ENCODE data around the gene FAM163A. TPM values are rescaled to one million over a fixed set of nuclear protein-coding genes. Genes with fewer than 3 reads are reported as not detected.

Gene FAM163A
- total RNA-seq, 2 experiments from 2014 or later: 0.08 to 0.17 TPM

DNA sequence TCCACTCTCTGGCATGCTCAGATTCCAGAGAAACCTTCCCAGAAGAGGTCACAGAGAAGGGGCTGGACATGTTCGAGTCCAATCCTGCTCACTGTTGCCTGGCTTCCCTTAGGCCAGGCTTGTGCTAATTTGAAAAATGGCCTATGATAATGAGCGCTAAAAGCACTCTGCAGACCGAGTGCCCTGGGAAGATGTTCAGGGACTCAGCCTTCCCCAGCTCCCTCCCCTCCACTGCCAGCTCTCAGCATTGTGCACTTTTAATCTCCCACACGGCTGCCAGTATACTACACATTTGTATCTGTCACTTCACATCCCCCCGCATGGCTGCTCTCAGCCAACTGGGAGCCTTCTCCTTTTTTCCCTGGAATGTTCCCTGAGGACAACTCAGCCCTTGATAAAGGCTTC, 24.1 kb downstream of the FAM163A start:
- H3K27me3 ChIP-seq (ENCODE audit: control insufficient read depth in 1 of 2, insufficient read depth in 2 of 2, low read length in 2 of 2): peaks cover 0 to 2% of the 10 kb centered on the region in 2 experiments
- ATAC-seq (ENCODE audit: poor library complexity) (no peak), DNase-seq (no peak)
- peaks cover 10% of the 10 kb centered on the region for H3K27me3 Mint-ChIP-seq
- H3K4me1 ChIP-seq (ENCODE audit: insufficient read depth, low read length): no peaks in the 10 kb centered on the region
- no peak overlapping the region for H3K4me3 ChIP-seq (ENCODE audit: low read length)
- intact Hi-C loops (cut with DNase I, micrococcal nuclease): no loop called here
- no peaks in the 10 kb centered on the region for H3K36me3 ChIP-seq (ENCODE audit: insufficient read depth, low read length)
- no peaks in the 10 kb centered on the region for H3K36me3 Mint-ChIP-seq (ENCODE audit: low read depth)
- ChIA-PET POLR2A (no interaction called here), CTCF (interaction anchor here (0.7 kb wide), 1 partner anchor 20 kb away, joined by 3 read pairs; no protein-coding TSS in a partner anchor)
- H3K4me1 Mint-ChIP-seq (ENCODE audit: low read depth): no peaks in the 10 kb centered on the region
- no peak overlapping the region for H3K27ac ChIP-seq (ENCODE audit: low read depth in 1 of 2, low read length in 2 of 2)
- no peak overlapping the region for H3K27ac Mint-ChIP-seq
- TF ChIP-seq, protein P1, sequence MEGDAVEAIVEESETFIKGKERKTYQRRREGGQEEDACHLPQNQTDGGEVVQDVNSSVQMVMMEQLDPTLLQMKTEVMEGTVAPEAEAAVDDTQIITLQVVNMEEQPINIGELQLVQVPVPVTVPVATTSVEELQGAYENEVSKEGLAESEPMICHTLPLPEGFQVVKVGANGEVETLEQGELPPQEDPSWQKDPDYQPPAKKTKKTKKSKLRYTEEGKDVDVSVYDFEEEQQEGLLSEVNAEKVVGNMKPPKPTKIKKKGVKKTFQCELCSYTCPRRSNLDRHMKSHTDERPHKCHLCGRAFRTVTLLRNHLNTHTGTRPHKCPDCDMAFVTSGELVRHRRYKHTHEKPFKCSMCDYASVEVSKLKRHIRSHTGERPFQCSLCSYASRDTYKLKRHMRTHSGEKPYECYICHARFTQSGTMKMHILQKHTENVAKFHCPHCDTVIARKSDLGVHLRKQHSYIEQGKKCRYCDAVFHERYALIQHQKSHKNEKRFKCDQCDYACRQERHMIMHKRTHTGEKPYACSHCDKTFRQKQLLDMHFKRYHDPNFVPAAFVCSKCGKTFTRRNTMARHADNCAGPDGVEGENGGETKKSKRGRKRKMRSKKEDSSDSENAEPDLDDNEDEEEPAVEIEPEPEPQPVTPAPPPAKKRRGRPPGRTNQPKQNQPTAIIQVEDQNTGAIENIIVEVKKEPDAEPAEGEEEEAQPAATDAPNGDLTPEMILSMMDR (IDR thresholded peaks at IDR 0.05): no peak
- no peak overlapping the region for H3K4me3 Mint-ChIP-seq
- no peaks in the 10 kb centered on the region for H3K9me3 Mint-ChIP-seq
- no peaks in the 10 kb centered on the region for H3K9me3 ChIP-seq (ENCODE audit: control insufficient read depth in 1 of 2, insufficient read depth in 1 of 2, low read length in 2 of 2)

DNA sequence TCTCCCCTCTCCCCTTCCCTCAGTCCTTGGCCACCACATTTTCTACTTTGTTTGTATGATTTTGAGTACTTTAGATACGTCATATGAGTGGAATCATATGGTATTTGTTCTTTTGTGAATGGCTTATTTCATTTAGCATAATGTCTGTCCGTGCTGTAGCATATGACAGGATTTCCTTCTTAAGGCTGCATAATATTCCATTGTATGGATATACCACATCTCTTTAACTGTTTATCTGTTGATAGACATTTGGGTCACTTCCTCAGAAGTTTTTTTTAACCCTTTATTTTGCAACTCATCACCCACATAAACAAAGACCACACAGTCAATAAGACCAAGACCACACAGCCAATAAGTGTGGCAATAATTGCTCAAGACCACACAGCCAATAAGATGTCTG, 24.9 kb downstream of the FAM163A start:
- Histone ChIP-seq H3K27me3 (ENCODE audit: control insufficient read depth in 1 of 2, insufficient read depth in 2 of 2, low read length in 2 of 2) (peaks cover 0 to 2% of the 10 kb centered on the region in 2 experiments), H3K4me1 (ENCODE audit: insufficient read depth, low read length) (no peaks in the 10 kb centered on the region), H3K27ac (ENCODE audit: low read depth in 1 of 2, low read length in 2 of 2) (no peak overlapping the region), H3K36me3 (ENCODE audit: insufficient read depth, low read length) (no peaks in the 10 kb centered on the region), H3K9me3 (ENCODE audit: control insufficient read depth in 1 of 2, insufficient read depth in 1 of 2, low read length in 2 of 2) (no peaks in the 10 kb centered on the region), H3K4me3 (ENCODE audit: low read length) (no peak overlapping the region)
- TF ChIP-seq, protein P1 (IDR thresholded peaks at IDR 0.05): no peak
- intact Hi-C loops (cut with DNase I, micrococcal nuclease): no loop called here
- peaks cover 10% of the 10 kb centered on the region for H3K27me3 Mint-ChIP-seq
- ChIA-PET POLR2A (no interaction called here), CTCF (no interaction called here)
- H3K4me1 Mint-ChIP-seq (ENCODE audit: low read depth): no peaks in the 10 kb centered on the region
- no peaks in the 10 kb centered on the region for H3K9me3 Mint-ChIP-seq
- no peak overlapping the region for H3K4me3 Mint-ChIP-seq
- ATAC-seq (ENCODE audit: poor library complexity) (no peak), DNase-seq (no peak)
- no peaks in the 10 kb centered on the region for H3K36me3 Mint-ChIP-seq (ENCODE audit: low read depth)
- H3K27ac Mint-ChIP-seq: no peak overlapping the region

DNA sequence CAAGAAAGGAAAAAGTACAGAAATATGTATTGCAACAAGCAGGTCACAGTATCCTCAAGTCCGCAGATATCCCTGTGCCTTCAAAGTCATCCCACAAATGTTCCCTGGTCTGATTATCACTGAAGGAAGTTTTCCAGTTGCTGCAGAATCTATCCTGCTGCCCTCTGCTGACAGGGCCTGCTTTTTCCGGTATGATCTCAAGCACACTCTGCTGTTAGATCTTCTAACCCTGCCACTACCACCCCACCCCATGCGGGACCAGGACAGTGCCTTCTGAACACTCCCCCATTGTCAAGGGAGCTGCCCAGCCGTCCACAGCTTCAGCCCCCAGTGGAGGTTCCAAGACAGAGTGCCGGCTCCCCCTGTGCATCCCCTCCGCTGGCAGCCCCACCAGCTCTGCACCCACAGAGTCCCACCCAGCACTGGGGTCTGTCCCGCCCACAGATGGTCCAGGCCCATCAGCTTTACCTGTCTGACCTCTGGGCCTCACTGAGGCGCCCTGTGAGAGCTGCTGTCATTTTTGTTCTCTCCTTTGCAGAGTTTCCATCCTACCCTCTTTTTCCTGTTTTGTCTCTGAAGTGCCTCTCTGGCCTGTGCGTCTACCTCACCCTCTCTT, 27.9 kb downstream of the FAM163A start:
- Histone ChIP-seq H3K9me3 (ENCODE audit: control insufficient read depth in 1 of 2, insufficient read depth in 1 of 2, low read length in 2 of 2) (no peaks in the 10 kb centered on the region), H3K4me3 (ENCODE audit: low read length) (no peak overlapping the region), H3K4me1 (ENCODE audit: insufficient read depth, low read length) (no peaks in the 10 kb centered on the region), H3K36me3 (ENCODE audit: insufficient read depth, low read length) (no peaks in the 10 kb centered on the region), H3K27ac (ENCODE audit: low read depth in 1 of 2, low read length in 2 of 2) (no peak overlapping the region), H3K27me3 (ENCODE audit: control insufficient read depth in 1 of 2, insufficient read depth in 2 of 2, low read length in 2 of 2) (no peaks in the 10 kb centered on the region)
- Mint-ChIP-seq H3K27me3 (peaks cover 6% of the 10 kb centered on the region), H3K4me1 (ENCODE audit: low read depth) (no peaks in the 10 kb centered on the region), H3K27ac (no peak overlapping the region), H3K9me3 (peaks cover 3% of the 10 kb centered on the region), H3K36me3 (ENCODE audit: low read depth) (no peaks in the 10 kb centered on the region), H3K4me3 (no peak overlapping the region)
- no peak for DNase-seq
- no peak for ATAC-seq (ENCODE audit: poor library complexity)
- CTCF ChIA-PET: no interaction called here
- TF ChIP-seq, protein P1 (IDR thresholded peaks at IDR 0.05): no peak
- POLR2A ChIA-PET: no interaction called here
- intact Hi-C loops (cut with DNase I, micrococcal nuclease): no loop called here
